Right forelimb (tissue), 1 donor: Measurements from ENCODE around the gene MLYCD.
A peak's percentile ranks its signal among the peaks of the same experiment; 100 is the strongest.

Source experiments
- DNase-seq: peaks from one replicate; pipeline ENCODE4 v3.0.0-alpha.2; 2018

MLYCD gene

GRCh38 chr16:83972256-83973008 lies 73.5 kb downstream of the MLYCD start:
- DNase-seq: peak; percentile 6

DNA sequence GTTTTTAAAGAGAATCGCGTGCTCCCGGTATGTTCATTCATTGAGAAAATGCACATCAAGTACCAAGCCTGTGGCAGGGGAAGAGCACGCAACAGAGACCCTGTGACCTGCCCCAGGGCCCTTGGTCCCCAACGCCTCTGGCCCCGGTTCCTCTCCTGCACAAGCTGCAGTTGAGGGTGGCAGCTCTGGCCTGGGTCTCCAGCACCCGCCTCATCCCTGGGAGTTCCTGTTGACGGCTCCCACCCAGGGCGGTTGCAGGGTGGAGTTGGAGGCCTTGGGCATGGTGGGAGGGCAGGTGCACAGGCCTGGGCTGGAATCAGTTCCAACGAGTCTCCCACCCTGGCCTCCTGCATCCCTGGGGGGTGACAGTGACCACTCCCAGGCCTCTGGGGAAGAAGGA lies 74.2 kb downstream of the MLYCD start:
- DNase-seq: peak; percentile 16

GRCh38 chr16:83973581-83974385 lies 74.9 kb downstream of the MLYCD start:
- peak; percentile 18 for DNase-seq

DNA sequence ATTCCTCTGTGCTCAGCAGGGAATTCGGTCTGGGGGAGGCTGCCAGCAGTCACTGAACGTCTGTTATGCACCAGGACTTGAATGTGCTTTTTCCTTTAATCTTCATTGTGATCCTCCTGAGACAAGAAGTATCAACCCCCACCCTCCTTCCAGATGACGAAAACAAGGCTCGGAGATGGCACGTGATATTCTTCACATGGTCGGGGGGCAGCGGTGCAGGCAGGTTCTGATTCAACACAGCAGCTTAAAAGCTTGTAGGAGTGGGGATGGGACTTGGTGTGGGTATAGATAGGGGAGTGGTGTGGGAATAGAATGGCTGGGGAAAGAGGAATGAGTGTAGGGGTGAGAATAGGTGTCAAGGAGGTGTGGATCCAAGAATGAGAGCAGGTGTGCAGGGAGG lies 75.6 kb downstream of the MLYCD start:
- peak; percentile 23 for DNase-seq

DNA sequence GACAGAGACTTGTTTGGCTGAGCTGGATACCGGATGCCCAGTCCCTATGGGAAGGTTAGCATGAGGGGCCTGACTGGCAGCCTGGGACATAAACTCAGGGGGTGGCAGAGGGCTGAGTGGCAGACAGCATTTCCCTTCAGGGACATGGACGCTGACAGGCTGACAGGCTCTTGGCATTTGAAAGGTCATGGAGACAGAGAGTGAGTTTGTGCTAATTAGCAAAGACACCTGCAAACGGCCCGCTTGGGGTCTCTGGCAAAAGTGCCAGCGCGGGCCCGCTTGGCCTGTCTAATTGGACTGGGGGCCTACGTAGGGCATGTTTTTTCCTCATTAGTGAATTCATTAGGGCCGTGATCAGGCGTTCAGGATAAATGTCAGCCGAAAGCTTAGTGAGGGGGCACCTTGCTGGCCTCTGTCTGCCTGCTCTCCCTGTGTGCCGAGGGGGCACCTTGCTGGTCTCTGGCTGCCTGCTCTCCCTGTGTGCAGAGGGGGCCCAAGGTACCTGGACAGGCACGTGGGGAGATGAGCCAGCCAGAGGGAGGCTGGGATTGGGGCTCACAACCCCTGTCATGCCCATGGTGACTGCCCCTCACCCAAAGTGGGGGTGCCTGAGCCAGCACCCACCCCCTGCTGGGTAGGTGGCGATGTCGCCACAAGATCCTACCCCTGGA lies 76.8 kb downstream of the MLYCD start:
- no peak for DNase-seq
